ENCODE data around the gene GNAS-AS1.

GRCh38 chr20:58810879-58811250 is 39.8 kb downstream of the GNAS-AS1 start:
- TF ChIP-seq MYC (IDR thresholded peaks at IDR 0.05; ENCODE audit: low read depth, low read length) = no peak
- no peak for TF ChIP-seq MAX (IDR thresholded peaks at IDR 0.05; ENCODE audit: low read depth, low read length)

Data from NB4 (cell line).